Measurements from ENCODE around the gene PGA4.
"Not testable (repeated sequence)": the region's sequence is repeated elsewhere in the genome, so short reads cannot be mapped to it uniquely, and the experiment has no call there.

PGA4 gene

DNA sequence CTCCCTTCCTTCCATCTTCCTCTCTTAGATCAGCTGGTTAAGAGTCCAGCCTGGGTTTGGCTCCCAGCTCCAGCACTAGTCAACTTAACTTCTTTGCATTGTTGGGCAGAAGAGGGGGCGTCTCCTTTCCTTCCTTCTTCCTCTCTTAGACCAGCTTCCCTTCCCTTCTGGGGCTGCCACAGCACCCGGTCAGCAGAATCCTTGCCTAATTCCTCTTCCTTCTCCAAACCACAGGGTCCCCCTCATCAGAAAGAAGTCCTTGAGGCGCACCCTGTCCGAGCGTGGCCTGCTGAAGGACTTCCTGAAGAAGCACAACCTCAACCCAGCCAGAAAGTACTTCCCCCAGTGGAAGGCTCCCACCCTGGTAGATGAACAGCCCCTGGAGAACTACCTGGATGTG lies 18.3 kb upstream of the PGA4 start:
- H3K4me3 ChIP-seq (ENCODE audit: low read depth, low read length); H3K79me2 ChIP-seq (ENCODE audit: control insufficient read depth, insufficient read depth, low read length, unreplicated experiment): not testable (repeated sequence)
- peaks cover 26% of the 10 kb centered on the region for H3K27me3 ChIP-seq (ENCODE audit: insufficient read depth, low read length)

DNA sequence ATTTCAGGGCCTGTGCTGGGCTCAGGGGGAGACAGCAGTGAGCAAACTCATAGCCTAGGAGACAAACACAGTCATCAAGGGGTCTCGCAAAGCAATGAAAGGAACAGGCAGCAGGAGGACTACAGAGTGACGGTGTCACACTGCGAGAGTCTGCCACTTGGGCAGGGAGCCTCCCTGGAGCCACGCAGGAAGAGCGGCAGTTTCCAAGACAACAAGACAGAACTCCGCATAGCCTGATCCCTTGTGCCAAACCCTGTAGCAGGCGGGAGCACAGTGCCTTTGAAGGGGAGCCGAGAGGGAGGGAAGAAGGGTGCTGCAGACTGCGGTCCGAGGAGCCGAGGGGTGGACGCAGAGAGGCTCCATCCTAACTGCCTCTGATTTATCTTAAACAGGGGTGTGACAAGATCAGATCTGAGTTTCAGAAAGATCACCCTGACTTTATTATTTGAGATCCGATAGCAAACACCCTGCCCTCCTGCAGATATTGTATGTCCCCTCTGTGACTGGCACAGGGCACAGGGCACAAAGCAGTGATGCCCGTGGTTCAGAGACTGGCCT lies 17.6 kb upstream of the PGA4 start:
- not testable (repeated sequence) for H3K27ac ChIP-seq (ENCODE audit: low read depth, low read length); H3K36me3 ChIP-seq (ENCODE audit: insufficient read depth, low read length); H3K4me1 ChIP-seq (ENCODE audit: control insufficient read depth, insufficient read depth, low read length, unreplicated experiment); H2AFZ ChIP-seq (ENCODE audit: low read length, unreplicated experiment); H3K79me2 ChIP-seq (ENCODE audit: control insufficient read depth, insufficient read depth, low read length, unreplicated experiment); H3K4me3 ChIP-seq (ENCODE audit: low read depth, low read length)
- H3K27me3 ChIP-seq (ENCODE audit: insufficient read depth, low read length): peaks cover 19% of the 10 kb centered on the region

More for the DNA sequence above, 18.3 kb upstream of the PGA4 start:
- H3K27ac ChIP-seq (ENCODE audit: low read depth, low read length); H3K36me3 ChIP-seq (ENCODE audit: insufficient read depth, low read length); H3K4me1 ChIP-seq (ENCODE audit: control insufficient read depth, insufficient read depth, low read length, unreplicated experiment); H2AFZ ChIP-seq (ENCODE audit: low read length, unreplicated experiment): not testable (repeated sequence)

DNA sequence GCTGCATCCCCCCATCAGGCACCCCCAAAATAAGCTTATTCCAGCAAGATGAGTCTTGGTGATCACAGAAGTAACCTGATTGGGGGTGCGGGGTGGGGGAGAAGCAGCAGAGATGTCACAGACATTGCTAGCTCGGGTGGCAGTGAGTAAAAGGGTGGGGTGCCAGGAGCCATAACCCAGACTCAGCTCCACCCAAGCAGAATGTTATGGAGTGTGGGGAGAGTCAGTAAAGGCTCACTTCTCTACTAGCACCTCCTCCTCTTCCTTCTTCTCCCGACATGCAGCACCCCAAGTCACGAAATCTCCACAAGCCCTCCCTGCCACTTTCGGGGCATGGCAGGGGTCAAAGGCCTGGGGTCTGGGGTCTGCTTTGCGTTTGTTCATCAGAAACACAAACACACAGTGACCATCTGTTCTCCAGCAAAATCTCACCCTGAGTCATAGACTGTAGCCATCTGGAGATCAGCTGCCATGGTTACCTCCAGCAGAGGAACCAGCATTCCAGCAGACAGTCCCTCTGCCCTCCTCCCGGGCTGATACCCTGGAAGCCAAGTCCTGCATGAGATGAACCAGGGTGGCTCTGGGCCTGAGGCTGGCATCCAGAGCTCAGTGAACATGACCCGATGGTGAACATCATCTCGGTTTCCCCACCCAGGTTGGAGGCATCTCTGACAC lies 14.4 kb upstream of the PGA4 start:
- H3K27ac ChIP-seq (ENCODE audit: low read depth, low read length); H3K4me3 ChIP-seq (ENCODE audit: low read depth, low read length); H3K4me1 ChIP-seq (ENCODE audit: control insufficient read depth, insufficient read depth, low read length, unreplicated experiment); H3K36me3 ChIP-seq (ENCODE audit: insufficient read depth, low read length); H2AFZ ChIP-seq (ENCODE audit: low read length, unreplicated experiment); H3K79me2 ChIP-seq (ENCODE audit: control insufficient read depth, insufficient read depth, low read length, unreplicated experiment): not testable (repeated sequence)
- peaks cover 14% of the 10 kb centered on the region for H3K27me3 ChIP-seq (ENCODE audit: insufficient read depth, low read length)

GRCh38 chr11:61210629-61211028 lies 11.5 kb upstream of the PGA4 start:
- H3K27ac ChIP-seq (ENCODE audit: low read depth, low read length); H3K4me1 ChIP-seq (ENCODE audit: control insufficient read depth, insufficient read depth, low read length, unreplicated experiment); H3K36me3 ChIP-seq (ENCODE audit: insufficient read depth, low read length); H3K4me3 ChIP-seq (ENCODE audit: low read depth, low read length); H3K27me3 ChIP-seq (ENCODE audit: insufficient read depth, low read length); H2AFZ ChIP-seq (ENCODE audit: low read length, unreplicated experiment); H3K79me2 ChIP-seq (ENCODE audit: control insufficient read depth, insufficient read depth, low read length, unreplicated experiment): not testable (repeated sequence)

GRCh38 chr11:61211327-61211952 lies 10.7 kb upstream of the PGA4 start:
- H3K27ac ChIP-seq (ENCODE audit: low read depth, low read length); H3K27me3 ChIP-seq (ENCODE audit: insufficient read depth, low read length); H3K4me3 ChIP-seq (ENCODE audit: low read depth, low read length); H2AFZ ChIP-seq (ENCODE audit: low read length, unreplicated experiment); H3K36me3 ChIP-seq (ENCODE audit: insufficient read depth, low read length); H3K4me1 ChIP-seq (ENCODE audit: control insufficient read depth, insufficient read depth, low read length, unreplicated experiment); H3K79me2 ChIP-seq (ENCODE audit: control insufficient read depth, insufficient read depth, low read length, unreplicated experiment): not testable (repeated sequence)

- not testable (repeated sequence) for H3K27ac ChIP-seq (ENCODE audit: low read depth, low read length); H3K4me3 ChIP-seq (ENCODE audit: low read depth, low read length); H3K36me3 ChIP-seq (ENCODE audit: insufficient read depth, low read length); H3K27me3 ChIP-seq (ENCODE audit: insufficient read depth, low read length); H3K79me2 ChIP-seq (ENCODE audit: control insufficient read depth, insufficient read depth, low read length, unreplicated experiment); H2AFZ ChIP-seq (ENCODE audit: low read length, unreplicated experiment); H3K4me1 ChIP-seq (ENCODE audit: control insufficient read depth, insufficient read depth, low read length, unreplicated experiment)
Measured at GRCh38 chr11:61212202-61212601, 9.9 kb upstream of the PGA4 start.

- H3K4me1 ChIP-seq (ENCODE audit: control insufficient read depth, insufficient read depth, low read length, unreplicated experiment); H3K27ac ChIP-seq (ENCODE audit: low read depth, low read length); H3K4me3 ChIP-seq (ENCODE audit: low read depth, low read length); H2AFZ ChIP-seq (ENCODE audit: low read length, unreplicated experiment); H3K36me3 ChIP-seq (ENCODE audit: insufficient read depth, low read length); H3K79me2 ChIP-seq (ENCODE audit: control insufficient read depth, insufficient read depth, low read length, unreplicated experiment); H3K27me3 ChIP-seq (ENCODE audit: insufficient read depth, low read length): not testable (repeated sequence)
Measured at GRCh38 chr11:61213711-61214324, 8.3 kb upstream of the PGA4 start.

- H3K27me3 ChIP-seq (ENCODE audit: insufficient read depth, low read length); H3K4me1 ChIP-seq (ENCODE audit: control insufficient read depth, insufficient read depth, low read length, unreplicated experiment); H3K4me3 ChIP-seq (ENCODE audit: low read depth, low read length); H2AFZ ChIP-seq (ENCODE audit: low read length, unreplicated experiment); H3K27ac ChIP-seq (ENCODE audit: low read depth, low read length); H3K79me2 ChIP-seq (ENCODE audit: control insufficient read depth, insufficient read depth, low read length, unreplicated experiment); H3K36me3 ChIP-seq (ENCODE audit: insufficient read depth, low read length): not testable (repeated sequence)
Measured at GRCh38 chr11:61218306-61218705, 3.8 kb upstream of the PGA4 start.

- H2AFZ ChIP-seq (ENCODE audit: low read length, unreplicated experiment); H3K27me3 ChIP-seq (ENCODE audit: insufficient read depth, low read length); H3K4me3 ChIP-seq (ENCODE audit: low read depth, low read length); H3K27ac ChIP-seq (ENCODE audit: low read depth, low read length); H3K4me1 ChIP-seq (ENCODE audit: control insufficient read depth, insufficient read depth, low read length, unreplicated experiment); H3K79me2 ChIP-seq (ENCODE audit: control insufficient read depth, insufficient read depth, low read length, unreplicated experiment); H3K36me3 ChIP-seq (ENCODE audit: insufficient read depth, low read length): not testable (repeated sequence)
Measured at GRCh38 chr11:61219016-61219415, 3.1 kb upstream of the PGA4 start.

GRCh38 chr11:61222692-61223091 lies 545 bp downstream of the PGA4 start:
- not testable (repeated sequence) for H3K4me3 ChIP-seq (ENCODE audit: low read depth, low read length); H2AFZ ChIP-seq (ENCODE audit: low read length, unreplicated experiment); H3K27me3 ChIP-seq (ENCODE audit: insufficient read depth, low read length); H3K36me3 ChIP-seq (ENCODE audit: insufficient read depth, low read length); H3K79me2 ChIP-seq (ENCODE audit: control insufficient read depth, insufficient read depth, low read length, unreplicated experiment); H3K27ac ChIP-seq (ENCODE audit: low read depth, low read length); H3K4me1 ChIP-seq (ENCODE audit: control insufficient read depth, insufficient read depth, low read length, unreplicated experiment)

All from ACC112 (cell line).